Frontal cortex (tissue), 4 donors: ENCODE data around the gene LCE3E. TPM values are rescaled to one million over a fixed set of nuclear protein-coding genes. Genes with fewer than 3 reads are reported as not detected.

Experiments
- DNase-seq, 2 donors: peaks; one replicate each; pipeline ENCODE4 v3.0.0; 2012; ENCODE audit warnings: low spot score in 2 of 2
- FAIRE-seq: peaks from 2 replicates; lab custom pipeline; 2012; peaks lifted over from hg19 to GRCh38; lab: Jason Lieb, UNC
- small RNA-seq: library from RNA; depleted of rRNA; stranded (forward); fragments of <200 nt; gene quantifications from one replicate; pipeline ENCODE3, GENCODE V24; 2014
- total RNA-seq: library from RNA; depleted of rRNA; stranded (reverse); fragments of >200 nt; gene quantifications from one replicate; pipeline ENCODE4 v1.2.3, GENCODE V29; 2014
- donor health status: control.
- donor health status: control.
- donor health status: control.

LCE3E gene
- total RNA-seq, 1 donor from 2014 or later = not detected

DNA sequence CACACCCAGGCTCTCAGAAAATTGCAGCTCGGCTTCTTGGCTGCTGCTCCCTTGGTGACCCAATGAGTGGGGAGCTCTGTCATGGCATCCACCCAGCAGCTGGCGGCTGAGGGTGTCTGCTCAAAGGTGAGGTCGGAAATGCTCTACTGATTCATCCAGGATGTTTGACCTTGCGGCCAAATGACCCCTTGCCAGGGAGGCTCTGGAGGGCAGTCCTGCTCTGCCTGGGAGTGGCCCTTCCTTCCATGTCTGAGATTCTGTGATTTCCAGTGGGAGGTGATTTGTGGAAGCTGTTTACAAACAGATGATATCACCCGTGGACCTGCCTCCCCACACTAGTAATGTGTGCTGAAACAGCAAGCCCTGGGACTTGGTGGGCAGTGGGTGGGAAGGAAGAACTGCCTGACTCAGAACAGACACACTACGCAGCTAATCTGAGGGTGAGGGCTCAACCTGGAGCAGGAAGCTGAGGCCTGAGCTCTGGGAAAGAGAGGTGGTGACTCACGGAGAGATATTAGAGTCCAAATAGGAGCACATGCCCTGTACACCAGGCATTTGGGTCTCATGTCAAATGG lies 49.3 kb downstream of the LCE3E start:
- DNase-seq = no peak
- FAIRE-seq = no peak

DNA sequence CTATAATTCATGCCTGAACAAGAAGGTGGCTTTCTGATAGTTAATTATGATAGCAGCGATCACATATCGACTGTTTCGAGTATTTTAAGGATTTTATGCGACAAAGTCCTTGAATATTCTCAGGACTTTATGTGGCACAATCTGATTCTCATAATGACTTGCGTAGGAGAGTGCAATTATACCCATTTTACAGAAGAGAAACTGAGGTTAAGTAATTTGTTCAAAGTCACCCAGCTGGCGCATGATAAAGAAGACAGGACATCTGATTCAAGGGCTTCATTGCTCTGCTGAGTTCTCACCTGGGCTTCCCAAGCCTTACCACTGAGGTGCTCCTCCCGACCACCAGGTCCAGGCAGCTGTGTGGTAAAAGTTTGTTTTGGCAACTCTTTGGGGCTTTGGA lies 50.5 kb downstream of the LCE3E start:
- DNase-seq (no peak), FAIRE-seq (no peak)

Small RNA genes lying within 50 kb of the gene (small RNA-seq; reads per million reads assigned to genes)
- not detected for gene LCE3B

Other genes with a start within 250 kb of the LCE3E start
- gene FLG, start 241.5 kb downstream of the LCE3E start, total RNA-seq = under 0.01 TPM
- not detected for gene FLG2, start 206.8 kb downstream of the LCE3E start, total RNA-seq
- gene CRNN, start 152.5 kb downstream of the LCE3E start, total RNA-seq = not detected
- not detected for gene LCE5A, start 56.0 kb downstream of the LCE3E start, total RNA-seq
- gene CRCT1, start 52.3 kb downstream of the LCE3E start, total RNA-seq = not detected
- not detected for gene LCE3D, start 13.7 kb upstream of the LCE3E start, total RNA-seq
- not detected for gene LCE3C, start 33.5 kb upstream of the LCE3E start, total RNA-seq
- not detected for gene LCE3B, start 47.0 kb upstream of the LCE3E start, total RNA-seq
- not detected for gene LCE3A, start 56.3 kb upstream of the LCE3E start, total RNA-seq
- gene LCE2D, start 96.6 kb upstream of the LCE3E start, total RNA-seq = not detected
- not detected for gene LCE2C, start 108.5 kb upstream of the LCE3E start, total RNA-seq
- gene LCE2B, start 119.3 kb upstream of the LCE3E start, total RNA-seq = not detected
- gene LCE2A, start 131.6 kb upstream of the LCE3E start, total RNA-seq = not detected
- gene LCE4A, start 141.4 kb upstream of the LCE3E start, total RNA-seq = not detected
- gene KPRP, start 191.2 kb upstream of the LCE3E start, total RNA-seq = not detected
- gene LCE1F, start 208.4 kb upstream of the LCE3E start, total RNA-seq = not detected
- gene LCE1E, start 219.5 kb upstream of the LCE3E start, total RNA-seq = not detected
- not detected for gene LCE1D, start 229.9 kb upstream of the LCE3E start, total RNA-seq
- not detected for gene LCE1C, start 239.9 kb upstream of the LCE3E start, total RNA-seq
- gene LCE1B, start 245.2 kb upstream of the LCE3E start, total RNA-seq = not detected